ENCODE measurements around the gene KBTBD4. TPM values are rescaled to one million over a fixed set of nuclear protein-coding genes. Genes with fewer than 3 reads are reported as not detected.

The KBTBD4 gene
- total and polyA plus RNA-seq, 2 of the 8 experiments (the other 6 are each of a cell fraction or from before 2014, with no cell fraction given): 12.0 to 19.5 TPM

- Histone ChIP-seq H3K4me2 (ENCODE audit: insufficient read depth in 1 of 2, low read depth in 2 of 2, low read length in 2 of 2) (no peak overlapping the region), H3K23me2 (ENCODE audit: low read depth, low read length) (no peaks in the 10 kb centered on the region)
- POLR2A ChIA-PET (ENCODE audit: partially characterized antibody): interaction anchor here (0.6 to 2.9 kb wide), 5 partner anchors 9 to 23 kb away, joined by 3 to 14 read pairs (median 5); partner anchors contain the start of gene FAM180B
Measured at GRCh38 chr11:47606731-47607130, 28.0 kb upstream of the KBTBD4 start.

More at GRCh38 chr11:47606731-47607130, 28.0 kb upstream of the KBTBD4 start:
- Histone ChIP-seq H2BK120ac (replicated peaks; ENCODE audit: low read depth, low read length) (no peak overlapping the region), H3K18ac (ENCODE audit: extremely low read depth, low read length) (no peak overlapping the region), H4K91ac (replicated peaks; ENCODE audit: insufficient read length, low read length) (no peak overlapping the region), H3K4me3 (ENCODE audit: extremely low read depth in 1 of 4, insufficient read depth in 2 of 4, low read depth in 3 of 4, low read length in 4 of 4) (no peak overlapping the region), H3K4ac (replicated peaks; ENCODE audit: insufficient read length, low read depth, low read length) (no peak overlapping the region), H3K36me3 (ENCODE audit: control insufficient read depth in 2 of 4, insufficient read depth in 4 of 4, low read length in 3 of 4) (no peaks in the 10 kb centered on the region; a peak in 1 of 8 replicates), H4K20me1 (replicated peaks in 1 of 2; ENCODE audit: control insufficient read depth in 1 of 2, insufficient read depth in 2 of 2, low read length in 2 of 2) (no peaks in the 10 kb centered on the region), H3K4me1 (replicated peaks in 1 of 4; ENCODE audit: control insufficient read depth in 3 of 4, insufficient read depth in 4 of 4, low read length in 3 of 4) (no peaks in the 10 kb centered on the region; a peak in 1 of 7 replicates), H3K27me3 (replicated peaks in 1 of 4; ENCODE audit: control insufficient read depth in 3 of 4, extremely low read depth in 1 of 4, insufficient read depth in 3 of 4, low read length in 3 of 4) (no peaks in the 10 kb centered on the region), H3K79me1 (ENCODE audit: low read depth, low read length) (no peaks in the 10 kb centered on the region), H2AK5ac (ENCODE audit: low read depth, low read length) (no peak overlapping the region), H4K8ac (ENCODE audit: extremely low read depth, insufficient read depth, low read length) (no peak overlapping the region), H2BK12ac (ENCODE audit: low read depth, low read length) (no peak overlapping the region), H3K23ac (ENCODE audit: insufficient read length) (no peak overlapping the region), H4K5ac (ENCODE audit: insufficient read length, low read depth, low read length) (no peak overlapping the region), H2BK20ac (ENCODE audit: low read length) (no peak overlapping the region), H3K9me3 (ENCODE audit: insufficient read depth in 2 of 2, low read depth in 1 of 2, low read length in 1 of 2) (no peaks in the 10 kb centered on the region), H3K79me2 (ENCODE audit: control insufficient read depth in 1 of 2, insufficient read depth in 2 of 2, low read length in 2 of 2) (no peaks in the 10 kb centered on the region), H3K14ac (ENCODE audit: insufficient read length) (no peak overlapping the region), H3K27ac (ENCODE audit: low read depth, low read length) (no peak overlapping the region), H2AFZ (ENCODE audit: low read length) (no peak overlapping the region), H2BK5ac (ENCODE audit: low read depth, low read length) (no peak overlapping the region), H3K56ac (replicated peaks; ENCODE audit: insufficient read length, low read depth, low read length) (no peak overlapping the region), H3K9ac (replicated peaks in 1 of 4; ENCODE audit: extremely low read depth in 1 of 4, low read depth in 3 of 4, low read length in 3 of 4) (peak overlapping the region in 1 of 4 experiments; percentile 5; a peak in 1 of 7 replicates), H2BK15ac (ENCODE audit: low read length) (no peak overlapping the region)
- WGBS, 2 experiments (ENCODE audit: extremely low coverage in 1 of 2, insufficient coverage in 1 of 2, insufficient read length in 1 of 2, insufficient replicate concordance in 2 of 2, low coverage in 1 of 2, low lambda C conversion rate in 2 of 2, missing lambda C conversion rate in 1 of 2): 63% methylated on average over 5 of the region's 5 CpGs; no CpG with 5 or more reads in 1 of the 2 experiments
- TF ChIP-seq RXRA (IDR thresholded peaks at IDR 0.05; ENCODE audit: insufficient read depth, low read depth, low read length): no peak
- TF ChIP-seq SUZ12 (IDR thresholded peaks at IDR 0.05; ENCODE audit: low read length): no peak
- TF ChIP-seq TAF1 (IDR thresholded peaks at IDR 0.05; ENCODE audit: low read depth, low read length): no peak
- no peak for TF ChIP-seq TEAD4 (IDR thresholded peaks at IDR 0.05; ENCODE audit: low read depth, low read length)
- no peak for TF ChIP-seq ATF2 (IDR thresholded peaks at IDR 0.05; ENCODE audit: low read length)
- TF ChIP-seq CEBPB (IDR thresholded peaks at IDR 0.05; ENCODE audit: low read depth, low read length): no peak
- no peak for TF ChIP-seq BCL11A (IDR thresholded peaks at IDR 0.05; ENCODE audit: low read depth in 2 of 2, low read length in 2 of 2)
- TF ChIP-seq PHF8 (conservative IDR thresholded peaks at IDR 0.05; ENCODE audit: low read depth, low read length): no peak
- no peak for TF ChIP-seq CBX5 (IDR thresholded peaks at IDR 0.05; ENCODE audit: low read depth, low read length)
- no peak for TF ChIP-seq TCF12 (IDR thresholded peaks at IDR 0.05; ENCODE audit: low read depth, low read length)
- no peak for TF ChIP-seq RFX5 (IDR thresholded peaks at IDR 0.05; ENCODE audit: borderline replicate concordance, low read depth, low read length)
- FAIRE-seq (no peak), DNase-seq (ENCODE audit: low read depth in 1 of 2, low spot score in 2 of 2) (no peak)
- CTCF ChIA-PET (ENCODE audit: partially characterized antibody): interaction anchor here (0.9 to 3.7 kb wide), 4 partner anchors 10 to 54 kb away, joined by 3 to 17 read pairs (median 6); no protein-coding TSS in a partner anchor
